Prostate gland (tissue), 2 donors: ENCODE results near the gene ZNF700. TPM values are rescaled to one million over a fixed set of nuclear protein-coding genes. Genes with fewer than 3 reads are reported as not detected.
"Not testable (repeated sequence)": the region's sequence is repeated elsewhere in the genome, so short reads cannot be mapped to it uniquely, and the experiment has no call there.

Experiments used
- DNase-seq: peaks from one replicate; pipeline ENCODE4 v3.0.0-alpha.2; 2019; ENCODE audit warnings: low spot score
- H3K27ac ChIP-seq, 2 donors: fragments of 200-600 bp; sonication (generic); 2 replicates each; pipeline ENCODE4 v1.5.1; 2017 to 2019
- H3K27me3 ChIP-seq: fragments of 200-600 bp; sonication (generic); replicated peaks from 2 replicates; pipeline ENCODE4 v1.5.1; 2019; ENCODE audit not compliant: insufficient read depth
- H3K36me3 ChIP-seq, 2 donors: fragments of 200-600 bp; sonication (generic); 1 replicate in 1 of 2; 2 replicates in 1 of 2; pipeline versions ENCODE4 v1.5.1 to v1.8.1; 2017 to 2019
- H3K4me1 ChIP-seq: fragments of 200-600 bp; sonication (generic); replicated peaks from 2 replicates; pipeline ENCODE4 v1.5.1; 2019
- H3K4me3 ChIP-seq, 2 donors: fragments of 200-600 bp; sonication (generic); 2 replicates each; pipeline ENCODE4 v1.5.1; 2017 to 2019
- H3K9me3 ChIP-seq: fragments of 200-600 bp; sonication (generic); 2 replicates; pipeline ENCODE4 v1.5.1; 2017
- POLR2A ChIP-seq: fragments of 450-650 bp; IDR thresholded peaks from one replicate; pipeline ENCODE4 v1.6.1; 2016; ENCODE audit warnings: antibody characterized with exemption, mild to moderate bottlenecking
- POLR2AphosphoS5 ChIP-seq: sonication (generic); formaldehyde crosslinking; IDR thresholded peaks from one replicate; pipeline ENCODE4 v1.6.1; 2017; ENCODE audit warnings: antibody characterized with exemption
- WGBS: methylation state at CpG from one replicate; pipeline ENCODE4 v1.1.5; 2018; 5-methylcytosine and 5-hydroxymethylcytosine counted together
- intact Hi-C: fragments of 100-400 bp; cut with DNase I; formaldehyde crosslinking; loops from one replicate; pipeline ENCODE4 v1.14.2; 2022
- total RNA-seq, 2 donors: library from RNA; depleted of rRNA; stranded (reverse); fragments of >200 nt; gene quantifications; one replicate each; pipeline ENCODE4 v1.1.0, GENCODE V29; 2016
- TF ChIP-seq, protein P1 (sequence below), 4 experiments: fragments of 200-600 bp in 2 of 4; fragments of 450-650 bp in 2 of 4; sonication (generic) in 2 of 4; IDR thresholded peaks; 1 replicate in 3 of 4; 2 replicates in 1 of 4; pipeline ENCODE4 v1.5.1; 2016 to 2019; ENCODE audit warnings: antibody characterized with exemption in 4 of 4, mild to moderate bottlenecking in 2 of 4, moderate library complexity in 2 of 4

The ZNF700 gene
- total RNA-seq, 2 donors from 2014 or later = 16.8 to 18.0 TPM

DNA sequence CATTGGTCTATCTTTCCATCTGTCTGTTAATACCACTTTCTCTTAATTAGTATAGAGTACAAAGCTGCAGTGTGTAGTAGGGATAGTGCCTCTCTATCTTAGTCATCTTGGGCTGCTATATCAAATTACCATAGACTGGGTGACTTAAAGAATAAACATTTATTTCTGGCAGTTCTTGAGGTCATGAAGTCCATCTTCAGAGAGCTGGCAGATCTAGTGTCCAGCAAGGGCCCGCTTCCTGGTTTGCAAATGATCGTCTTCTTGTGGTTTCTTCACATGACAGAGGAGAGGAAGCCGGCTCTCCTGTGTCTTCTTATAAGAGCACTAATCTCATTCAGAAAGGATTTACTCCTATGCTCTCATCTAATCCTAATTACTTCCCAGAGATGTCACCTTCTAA is 6.1 kb downstream of the ZNF700 start:
- Histone ChIP-seq H3K27me3 (no peaks in the 10 kb centered on the region), H3K4me3 (no peak overlapping the region), H3K4me1 (no peaks in the 10 kb centered on the region), H3K36me3 (no peaks in the 10 kb centered on the region), H3K27ac (no peak overlapping the region), H3K9me3 (no peaks in the 10 kb centered on the region)
- 91% methylated on average over 3 of the region's 3 CpGs for WGBS
- intact Hi-C loops = no loop called here
- TF ChIP-seq POLR2AphosphoS5 = no peak
- TF ChIP-seq POLR2A = no peak
- TF ChIP-seq, protein P1, sequence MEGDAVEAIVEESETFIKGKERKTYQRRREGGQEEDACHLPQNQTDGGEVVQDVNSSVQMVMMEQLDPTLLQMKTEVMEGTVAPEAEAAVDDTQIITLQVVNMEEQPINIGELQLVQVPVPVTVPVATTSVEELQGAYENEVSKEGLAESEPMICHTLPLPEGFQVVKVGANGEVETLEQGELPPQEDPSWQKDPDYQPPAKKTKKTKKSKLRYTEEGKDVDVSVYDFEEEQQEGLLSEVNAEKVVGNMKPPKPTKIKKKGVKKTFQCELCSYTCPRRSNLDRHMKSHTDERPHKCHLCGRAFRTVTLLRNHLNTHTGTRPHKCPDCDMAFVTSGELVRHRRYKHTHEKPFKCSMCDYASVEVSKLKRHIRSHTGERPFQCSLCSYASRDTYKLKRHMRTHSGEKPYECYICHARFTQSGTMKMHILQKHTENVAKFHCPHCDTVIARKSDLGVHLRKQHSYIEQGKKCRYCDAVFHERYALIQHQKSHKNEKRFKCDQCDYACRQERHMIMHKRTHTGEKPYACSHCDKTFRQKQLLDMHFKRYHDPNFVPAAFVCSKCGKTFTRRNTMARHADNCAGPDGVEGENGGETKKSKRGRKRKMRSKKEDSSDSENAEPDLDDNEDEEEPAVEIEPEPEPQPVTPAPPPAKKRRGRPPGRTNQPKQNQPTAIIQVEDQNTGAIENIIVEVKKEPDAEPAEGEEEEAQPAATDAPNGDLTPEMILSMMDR (IDR thresholded peaks at IDR 0.05) = no peak
- no peak for DNase-seq

DNA sequence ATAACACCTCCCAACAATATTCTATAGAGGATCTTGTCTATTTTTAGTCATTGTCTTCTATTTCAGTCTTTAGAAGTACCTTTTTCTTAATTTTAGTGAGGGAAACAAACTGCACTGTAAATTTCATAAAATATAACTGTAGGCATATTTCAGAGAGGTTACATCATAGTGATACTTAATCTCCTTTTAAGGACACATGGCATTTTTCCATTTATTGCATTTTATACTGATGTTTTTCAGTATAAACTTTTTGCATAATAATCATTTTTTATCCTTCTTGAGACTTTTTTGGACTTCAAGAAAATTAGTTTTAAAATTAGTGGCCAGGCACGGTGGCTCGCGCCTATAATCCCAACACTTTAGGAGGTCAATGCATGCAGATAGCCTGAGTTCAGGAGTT is 6.6 kb downstream of the ZNF700 start:
- H3K4me1 ChIP-seq = no peaks in the 10 kb centered on the region
- no peak for DNase-seq
- 100% methylated on average over 3 of the region's 3 CpGs for WGBS
- TF ChIP-seq POLR2AphosphoS5 (no peak), POLR2A (no peak)
- TF ChIP-seq, protein P1 (IDR thresholded peaks at IDR 0.05) = no peak
- no peaks in the 10 kb centered on the region for H3K36me3 ChIP-seq
- H3K27ac ChIP-seq = no peak overlapping the region
- no peaks in the 10 kb centered on the region for H3K9me3 ChIP-seq
- H3K27me3 ChIP-seq = no peaks in the 10 kb centered on the region
- intact Hi-C loops = no loop called here
- no peak overlapping the region for H3K4me3 ChIP-seq

DNA sequence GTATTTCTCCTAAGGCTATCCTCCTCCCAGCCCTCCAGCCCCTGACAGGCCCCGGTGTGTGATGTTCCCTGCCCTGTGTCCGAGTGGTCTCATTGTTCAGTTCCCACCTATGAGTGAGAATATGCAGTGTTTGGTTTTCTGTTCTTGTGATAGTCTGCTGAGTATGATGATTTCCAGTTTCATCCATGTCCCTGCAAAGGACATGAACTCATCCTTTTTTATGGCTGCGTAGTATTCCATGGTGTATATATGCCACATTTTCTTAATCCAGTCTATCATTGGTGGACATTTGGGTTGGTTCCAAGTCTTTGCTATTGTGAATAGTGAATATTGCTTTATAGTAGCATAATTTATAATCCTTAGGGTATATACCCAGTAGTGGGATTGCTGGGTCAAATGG is 10.9 kb downstream of the ZNF700 start:
- H3K36me3 ChIP-seq, H3K4me1 ChIP-seq, intact Hi-C loops, H3K4me3 ChIP-seq, H3K9me3 ChIP-seq, H3K27ac ChIP-seq, DNase-seq, H3K27me3 ChIP-seq: not testable (repeated sequence)
- 98% methylated on average over 3 of the region's 3 CpGs for WGBS

DNA sequence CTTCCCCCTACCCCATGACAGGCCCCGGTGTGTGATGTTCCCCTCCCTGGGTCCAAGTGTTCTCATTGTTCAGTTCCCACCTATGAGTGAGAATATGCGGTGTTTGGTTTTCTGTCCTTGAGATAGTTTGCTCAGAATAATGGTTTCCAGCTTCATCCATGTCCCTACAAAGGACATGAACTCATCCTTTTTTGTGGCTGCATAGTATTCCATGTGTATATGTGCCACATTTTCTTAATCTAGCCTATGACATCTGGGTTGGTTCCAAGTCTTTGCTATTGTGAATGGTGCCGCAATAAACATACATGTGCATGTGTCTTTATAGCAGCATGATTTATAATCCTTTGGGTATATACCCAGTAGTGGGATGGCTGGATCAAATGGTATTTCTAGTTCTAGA is 13.5 kb downstream of the ZNF700 start:
- H3K36me3 ChIP-seq, DNase-seq, H3K27ac ChIP-seq, H3K27me3 ChIP-seq, H3K4me3 ChIP-seq, H3K9me3 ChIP-seq, H3K4me1 ChIP-seq, intact Hi-C loops: not testable (repeated sequence)
- WGBS = 100% methylated on average over 3 of the region's 3 CpGs

DNA sequence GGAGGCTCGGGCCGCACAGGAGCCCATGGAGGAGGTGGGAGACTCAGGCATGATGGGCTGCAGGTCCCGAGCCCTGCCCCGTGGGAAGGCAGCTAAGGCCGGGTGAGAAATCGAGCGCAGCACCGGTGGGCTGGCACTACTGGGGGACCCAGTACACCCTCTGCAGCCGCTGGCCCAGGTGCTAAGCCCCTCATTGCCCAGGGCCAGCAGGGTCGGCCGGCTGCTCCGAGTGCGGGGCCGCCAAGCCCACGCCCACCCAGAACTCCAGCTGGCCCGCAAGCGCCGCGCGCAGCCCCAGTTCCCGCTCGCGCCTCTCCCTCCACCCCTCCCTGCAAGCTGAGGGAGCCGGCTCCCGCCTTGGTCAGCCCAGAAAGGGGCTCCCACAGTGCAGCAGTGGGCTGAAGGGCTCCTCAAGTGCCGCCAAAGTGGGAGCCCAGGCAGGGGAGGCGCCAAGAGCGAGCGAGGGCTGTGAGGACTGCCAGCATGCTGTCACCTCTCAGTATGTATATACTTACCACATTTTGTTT is 16.5 kb downstream of the ZNF700 start:
- H3K9me3 ChIP-seq, H3K27ac ChIP-seq, intact Hi-C loops, H3K27me3 ChIP-seq, H3K4me3 ChIP-seq, H3K4me1 ChIP-seq, DNase-seq, H3K36me3 ChIP-seq: not testable (repeated sequence)
- 97% methylated on average over 23 of the region's 29 CpGs for WGBS

DNA sequence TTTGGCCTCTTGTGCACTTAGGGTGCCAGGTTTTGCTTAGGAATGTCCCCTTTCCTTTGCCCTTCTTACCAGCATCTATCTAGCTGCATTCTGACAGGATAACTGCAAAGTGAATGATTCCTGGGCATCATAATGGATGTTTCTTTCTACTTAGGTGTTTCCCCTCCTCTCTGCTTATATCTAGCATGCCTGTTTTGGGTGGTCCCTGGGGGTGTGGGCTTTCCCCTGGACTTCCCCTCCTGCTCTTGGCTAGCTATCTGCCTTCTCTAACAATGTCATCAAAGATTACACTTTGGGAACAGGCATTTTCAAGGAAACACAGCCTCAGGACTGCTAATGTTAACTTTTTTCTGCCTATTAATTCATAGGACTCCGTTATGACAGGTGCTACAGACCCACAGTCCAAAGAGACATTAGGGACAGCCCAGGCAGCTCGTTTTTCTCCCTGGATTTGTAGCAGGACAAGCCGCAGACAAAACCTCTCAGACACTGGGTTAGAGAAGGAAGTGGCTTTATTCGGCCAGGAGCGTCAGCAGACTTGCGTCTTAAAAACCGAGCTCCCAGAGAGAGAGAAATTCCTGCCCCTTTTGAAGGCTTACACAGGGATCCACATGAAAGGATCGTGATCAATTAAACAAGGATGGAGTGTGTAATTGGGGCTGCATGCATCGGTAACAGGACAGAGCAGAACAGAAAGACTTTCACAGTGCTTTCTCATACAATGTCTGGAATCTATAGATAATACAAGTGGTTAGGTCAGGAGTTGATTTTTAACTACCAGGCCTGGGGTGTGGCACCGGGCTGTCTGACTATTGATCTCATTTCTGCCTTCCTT is 17.3 kb downstream of the ZNF700 start:
- TF ChIP-seq, protein P1 (IDR thresholded peaks at IDR 0.05) = no peak
- TF ChIP-seq POLR2AphosphoS5 (no peak), POLR2A (no peak)
- Histone ChIP-seq H3K36me3 (no peaks in the 10 kb centered on the region), H3K27me3 (no peaks in the 10 kb centered on the region), H3K9me3 (no peaks in the 10 kb centered on the region), H3K4me3 (no peak overlapping the region), H3K27ac (no peak overlapping the region), H3K4me1 (no peaks in the 10 kb centered on the region)
- WGBS = 98% methylated on average over 10 of the region's 10 CpGs
- DNase-seq = no peak
- intact Hi-C loops = no loop called here
